HepG2 (cell line): ENCODE results near the gene SKI. TPM values are rescaled to one million over a fixed set of nuclear protein-coding genes. Genes with fewer than 3 reads are reported as not detected.
A peak's percentile ranks its signal among the peaks of the same experiment; 100 is the strongest.

Experiments used
- ATM ChIP-seq: fragments of 450-650 bp; IDR thresholded peaks from 2 replicates; pipeline ENCODE4 v1.7.1; 2017; ENCODE audit warnings: mild to moderate bottlenecking, borderline replicate concordance
- FOXO1 ChIP-seq: sonication (generic); formaldehyde crosslinking; IDR thresholded peaks from 2 replicates; pipeline ENCODE4 v1.4.0; 2020; ENCODE audit warnings: missing genetic modification reagents
- GATAD2A ChIP-seq: IDR thresholded peaks from 2 replicates; pipeline ENCODE4 v1.6.1; 2016
- ISX ChIP-seq: sonication (generic); formaldehyde crosslinking; conservative IDR thresholded peaks from 2 replicates; pipeline ENCODE4 v1.5.0; 2020; ENCODE audit warnings: missing genetic modification reagents
- MEIS1 ChIP-seq: sonication (generic); formaldehyde crosslinking; IDR thresholded peaks from 2 replicates; pipeline ENCODE4 v1.9.0; 2021; ENCODE audit warnings: mild to moderate bottlenecking, missing genetic modification reagents, moderate library complexity, borderline replicate concordance
- MTF1 ChIP-seq: sonication (generic); formaldehyde crosslinking; IDR thresholded peaks from 2 replicates; pipeline ENCODE4 v1.5.0; 2020; ENCODE audit warnings: missing genetic modification reagents
- PCBP1 ChIP-seq: fragments of 200-400 bp; formaldehyde crosslinking; IDR thresholded peaks from 2 replicates; pipeline ENCODE4 v1.6.1; 2017; ENCODE audit warnings: mild to moderate bottlenecking, low read depth, low read length, borderline replicate concordance
- PITX1 ChIP-seq: sonication (generic); formaldehyde crosslinking; IDR thresholded peaks from 2 replicates; pipeline ENCODE4 v1.5.1; 2020; ENCODE audit warnings: mild to moderate bottlenecking, missing genetic modification reagents
- PTBP1 ChIP-seq: fragments of 200-400 bp; formaldehyde crosslinking; IDR thresholded peaks from 2 replicates; pipeline ENCODE4 v1.6.1; 2018; ENCODE audit warnings: low read length, low read depth; ENCODE audit not compliant: poor library complexity, severe bottlenecking
- RARA ChIP-seq: IDR thresholded peaks from 2 replicates; pipeline ENCODE4 v1.6.1; 2016; ENCODE audit warnings: missing genetic modification reagents, missing compliant biosample characterization
- RFX3 ChIP-seq: IDR thresholded peaks from 2 replicates; pipeline ENCODE4 v1.6.1; 2016; ENCODE audit warnings: missing biosample characterization, missing genetic modification reagents
- RFXANK ChIP-seq: IDR thresholded peaks from 2 replicates; pipeline ENCODE4 v1.6.1; 2016
- SOX5 ChIP-seq: IDR thresholded peaks from 2 replicates; pipeline ENCODE4 v1.6.1; 2016; ENCODE audit warnings: borderline replicate concordance
- STAT5B ChIP-seq: sonication (generic); formaldehyde crosslinking; IDR thresholded peaks from 2 replicates; pipeline ENCODE4 v1.4.0; 2020; ENCODE audit warnings: missing genetic modification reagents
- ZFAT ChIP-seq: sonication (generic); formaldehyde crosslinking; conservative IDR thresholded peaks from 2 replicates; pipeline ENCODE4 v1.8.1; 2023; ENCODE audit warnings: missing genetic modification reagents, inconsistent platforms
- ZNF543 ChIP-seq: sonication (generic); formaldehyde crosslinking; IDR thresholded peaks from 2 replicates; pipeline ENCODE4 v1.4.0; 2020; ENCODE audit warnings: mild to moderate bottlenecking, missing genetic modification reagents
- ZNF577 ChIP-seq: sonication (generic); formaldehyde crosslinking; IDR thresholded peaks from 2 replicates; pipeline ENCODE4 v1.4.0; 2020; ENCODE audit warnings: mild to moderate bottlenecking, low read depth, missing genetic modification reagents, borderline replicate concordance
- ZNF772 ChIP-seq: sonication (generic); formaldehyde crosslinking; IDR thresholded peaks from 2 replicates; pipeline ENCODE4 v1.5.0; 2020; ENCODE audit warnings: mild to moderate bottlenecking, missing genetic modification reagents
- polyA plus RNA-seq, 8 experiments: library from polyadenylated mRNA; depleted of rRNA in 3 of 8; stranded (reverse) in 7 of 8; unstranded in 1 of 8; fragments of >200 nt; fragmentation: Illumina TruSeq in 4 of 8; extraction: Trizol in 4 of 8; gene quantifications; 2 replicates each; pipeline versions ENCODE4 v1.2.1 to v1.2.3, GENCODE V29; 2011 to 2016; ENCODE audit warnings: low read depth in 4 of 8, missing spikeins in 1 of 8, mixed read lengths in 1 of 8; ENCODE audit not compliant: insufficient read depth in 1 of 8
- total RNA-seq, 5 experiments: library from RNA; depleted of rRNA; stranded (reverse); fragments of >200 nt; fragmentation: Illumina TruSeq; extraction: Trizol; gene quantifications; 2 replicates each; pipeline ENCODE4 v1.2.3, GENCODE V29; 2016; ENCODE audit warnings: low read depth in 1 of 5
- TF ChIP-seq, protein P1 (sequence below), 2 experiments: sonication (generic) in 1 of 2; formaldehyde crosslinking in 1 of 2; IDR thresholded peaks; 2 replicates each; pipeline versions ENCODE4 v1.4.0 to v1.6.1; 2016 to 2020; ENCODE audit warnings: borderline replicate concordance in 1 of 2, low read depth in 1 of 2, mild to moderate bottlenecking in 1 of 2, missing genetic modification reagents in 1 of 2
- TF ChIP-seq, protein P2 (sequence below): sonication (generic); formaldehyde crosslinking; conservative IDR thresholded peaks from 2 replicates; pipeline ENCODE4 v1.8.0; 2022; ENCODE audit warnings: low read depth, missing genetic modification reagents
- TF ChIP-seq, protein P3 (sequence below): sonication (generic); formaldehyde crosslinking; IDR thresholded peaks from 2 replicates; pipeline ENCODE4 v1.9.0; 2022; ENCODE audit warnings: low read depth, missing genetic modification reagents
- TF ChIP-seq, protein P4 (sequence below): IDR thresholded peaks from 2 replicates; pipeline ENCODE4 v1.6.1; 2012; ENCODE audit warnings: inconsistent platforms

Gene SKI
- total and polyA plus RNA-seq, 2 of the 13 experiments (the other 11 are each of a cell fraction or from before 2014, with no cell fraction given): 4.7 to 6.9 TPM

DNA sequence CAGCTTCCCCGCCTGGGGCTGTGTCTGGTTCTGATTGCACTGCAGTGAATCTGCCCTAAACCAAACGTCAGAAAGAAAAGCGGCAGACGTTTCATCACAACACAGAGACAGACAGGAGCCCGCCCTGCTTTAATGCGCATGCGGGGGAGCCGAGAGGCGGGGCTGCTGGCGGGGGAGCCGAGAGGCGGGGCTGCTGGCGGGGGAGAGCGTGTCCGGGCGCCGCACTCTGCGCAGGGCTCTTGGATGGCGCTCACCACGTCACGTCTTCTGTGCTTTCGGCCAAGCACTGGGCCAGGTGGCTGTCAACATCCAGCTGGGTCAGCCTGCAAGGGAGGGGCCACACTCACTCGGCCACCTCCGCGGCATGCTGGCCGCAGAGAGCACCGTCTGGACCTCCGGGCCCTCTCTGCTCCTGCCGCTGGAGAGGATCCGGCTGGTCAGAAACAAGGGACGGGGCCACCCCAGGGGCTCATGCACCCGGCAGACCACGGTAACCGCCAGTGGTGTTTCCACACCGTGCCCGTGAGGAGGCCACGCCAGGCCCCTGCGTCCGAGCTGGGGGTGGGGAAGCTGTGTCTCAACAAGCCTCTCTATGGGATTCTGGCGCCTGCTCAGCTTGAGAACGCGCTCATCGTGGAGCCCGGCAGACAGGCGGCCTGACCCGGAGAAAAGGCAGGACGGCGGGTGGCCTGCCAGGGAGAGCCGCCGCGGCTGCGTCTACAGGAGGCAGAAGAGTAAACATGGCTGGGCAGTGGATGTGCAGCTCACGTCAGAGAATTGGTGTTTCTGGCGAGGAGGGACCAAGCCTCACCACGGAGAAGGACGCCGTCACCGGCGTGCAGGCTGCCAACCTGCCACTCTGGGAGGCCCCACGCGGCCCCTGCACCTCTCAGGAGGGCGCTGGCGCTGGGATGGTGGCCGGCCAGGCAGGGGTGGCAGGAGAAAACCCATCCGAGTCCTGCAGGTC, 38.4 kb upstream of the SKI start (continued):
- TF ChIP-seq PITX1 (CRISPR knock-in tag): peak; percentile 48; the same call in 1 of the 2 replicates
- peak; percentile 21; the same call in 1 of the 2 replicates for TF ChIP-seq RARA (CRISPR knock-in tag)
- peak; percentile 69 for TF ChIP-seq FOXO1 (CRISPR knock-in tag)
- no peak for TF ChIP-seq RFXANK (CRISPR knock-in tag)
- no peak for TF ChIP-seq STAT5B (CRISPR knock-in tag)
- TF ChIP-seq, protein P1, sequence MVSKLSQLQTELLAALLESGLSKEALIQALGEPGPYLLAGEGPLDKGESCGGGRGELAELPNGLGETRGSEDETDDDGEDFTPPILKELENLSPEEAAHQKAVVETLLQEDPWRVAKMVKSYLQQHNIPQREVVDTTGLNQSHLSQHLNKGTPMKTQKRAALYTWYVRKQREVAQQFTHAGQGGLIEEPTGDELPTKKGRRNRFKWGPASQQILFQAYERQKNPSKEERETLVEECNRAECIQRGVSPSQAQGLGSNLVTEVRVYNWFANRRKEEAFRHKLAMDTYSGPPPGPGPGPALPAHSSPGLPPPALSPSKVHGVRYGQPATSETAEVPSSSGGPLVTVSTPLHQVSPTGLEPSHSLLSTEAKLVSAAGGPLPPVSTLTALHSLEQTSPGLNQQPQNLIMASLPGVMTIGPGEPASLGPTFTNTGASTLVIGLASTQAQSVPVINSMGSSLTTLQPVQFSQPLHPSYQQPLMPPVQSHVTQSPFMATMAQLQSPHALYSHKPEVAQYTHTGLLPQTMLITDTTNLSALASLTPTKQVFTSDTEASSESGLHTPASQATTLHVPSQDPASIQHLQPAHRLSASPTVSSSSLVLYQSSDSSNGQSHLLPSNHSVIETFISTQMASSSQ (IDR thresholded peaks at IDR 0.05; ENCODE audit: low read depth): no peak
- TF ChIP-seq, protein P1 (CRISPR knock-in tag; IDR thresholded peaks at IDR 0.05; ENCODE audit: borderline replicate concordance): 0 out of 2 replicates have a peak, but pooled peaks have one; percentile 33
- no peak for TF ChIP-seq MTF1 (CRISPR knock-in tag)
- TF ChIP-seq ZFAT (CRISPR knock-in tag): peak; percentile 97
- no peak for TF ChIP-seq RFX3 (CRISPR knock-in tag)
- TF ChIP-seq ATM: no peak
- TF ChIP-seq, protein P2, sequence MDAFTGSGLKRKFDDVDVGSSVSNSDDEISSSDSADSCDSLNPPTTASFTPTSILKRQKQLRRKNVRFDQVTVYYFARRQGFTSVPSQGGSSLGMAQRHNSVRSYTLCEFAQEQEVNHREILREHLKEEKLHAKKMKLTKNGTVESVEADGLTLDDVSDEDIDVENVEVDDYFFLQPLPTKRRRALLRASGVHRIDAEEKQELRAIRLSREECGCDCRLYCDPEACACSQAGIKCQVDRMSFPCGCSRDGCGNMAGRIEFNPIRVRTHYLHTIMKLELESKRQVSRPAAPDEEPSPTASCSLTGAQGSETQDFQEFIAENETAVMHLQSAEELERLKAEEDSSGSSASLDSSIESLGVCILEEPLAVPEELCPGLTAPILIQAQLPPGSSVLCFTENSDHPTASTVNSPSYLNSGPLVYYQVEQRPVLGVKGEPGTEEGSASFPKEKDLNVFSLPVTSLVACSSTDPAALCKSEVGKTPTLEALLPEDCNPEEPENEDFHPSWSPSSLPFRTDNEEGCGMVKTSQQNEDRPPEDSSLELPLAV: no peak
- TF ChIP-seq ZNF577: no peak
- no peak for TF ChIP-seq ISX
- no peak for TF ChIP-seq PCBP1
- no peak; the same call in 1 of the 2 replicates for TF ChIP-seq SOX5 (CRISPR knock-in tag)
- TF ChIP-seq, protein P3, sequence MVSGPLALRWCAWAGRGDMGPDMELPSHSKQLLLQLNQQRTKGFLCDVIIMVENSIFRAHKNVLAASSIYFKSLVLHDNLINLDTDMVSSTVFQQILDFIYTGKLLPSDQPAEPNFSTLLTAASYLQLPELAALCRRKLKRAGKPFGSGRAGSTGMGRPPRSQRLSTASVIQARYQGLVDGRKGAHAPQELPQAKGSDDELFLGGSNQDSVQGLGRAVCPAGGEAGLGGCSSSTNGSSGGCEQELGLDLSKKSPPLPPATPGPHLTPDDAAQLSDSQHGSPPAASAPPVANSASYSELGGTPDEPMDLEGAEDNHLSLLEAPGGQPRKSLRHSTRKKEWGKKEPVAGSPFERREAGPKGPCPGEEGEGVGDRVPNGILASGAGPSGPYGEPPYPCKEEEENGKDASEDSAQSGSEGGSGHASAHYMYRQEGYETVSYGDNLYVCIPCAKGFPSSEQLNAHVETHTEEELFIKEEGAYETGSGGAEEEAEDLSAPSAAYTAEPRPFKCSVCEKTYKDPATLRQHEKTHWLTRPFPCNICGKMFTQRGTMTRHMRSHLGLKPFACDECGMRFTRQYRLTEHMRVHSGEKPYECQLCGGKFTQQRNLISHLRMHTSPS (CRISPR knock-in tag): no peak
- peak; percentile 82; the same call in 1 of the 2 replicates for TF ChIP-seq ZNF543
- no peak; the same call in 1 of the 2 replicates for TF ChIP-seq GATAD2A (CRISPR knock-in tag)
- TF ChIP-seq, protein P4, sequence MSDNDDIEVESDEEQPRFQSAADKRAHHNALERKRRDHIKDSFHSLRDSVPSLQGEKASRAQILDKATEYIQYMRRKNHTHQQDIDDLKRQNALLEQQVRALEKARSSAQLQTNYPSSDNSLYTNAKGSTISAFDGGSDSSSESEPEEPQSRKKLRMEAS: peak; percentile 81
- TF ChIP-seq MEIS1 (CRISPR knock-in tag): peak; percentile 86; the same call in 1 of the 2 replicates
- TF ChIP-seq PTBP1: no peak
- TF ChIP-seq ZNF772: peak; percentile 70; the same call in 1 of the 2 replicates
